T-helper 17 cell (primary cell): Measurements from ENCODE around the gene GPLD1. TPM values are rescaled to one million over a fixed set of nuclear protein-coding genes. Genes with fewer than 3 reads are reported as not detected.
"Not testable (repeated sequence)": the region's sequence is repeated elsewhere in the genome, so short reads cannot be mapped to it uniquely, and the experiment has no call there.

Source experiments
- ATAC-seq: fragments of 150-1000 bp; cut with Tn5 transposase; 2 replicates; pipeline ENCODE4 v1.10.0; 2021; ENCODE audit warnings: mild to moderate bottlenecking, moderate library complexity
- DNase-seq, 3 donors: peaks; one replicate each; pipeline versions ENCODE4 v3.0.0 to v3.0.0-alpha.2; 2020 to 2021
- H3K9me3 ChIP-seq: one replicate; pipeline ENCODE4 v1.7.0; 2013; ENCODE audit warnings: low read length, mild to moderate bottlenecking; ENCODE audit not compliant: control insufficient read depth, poor library complexity, severe bottlenecking
- H3K27ac Mint-ChIP-seq: one replicate; pipeline ENCODE4 v1.8.0; 2022; ENCODE audit warnings: mild to moderate bottlenecking, moderate library complexity, mixed read lengths
- H3K27me3 Mint-ChIP-seq: one replicate; pipeline ENCODE4 v1.8.0; 2022; ENCODE audit warnings: mixed read lengths
- H3K36me3 Mint-ChIP-seq: one replicate; pipeline ENCODE4 v1.8.0; 2022; ENCODE audit warnings: low read depth, mixed read lengths
- H3K4me1 Mint-ChIP-seq: one replicate; pipeline ENCODE4 v1.8.0; 2022; ENCODE audit warnings: mild to moderate bottlenecking, mixed read lengths
- H3K4me3 Mint-ChIP-seq: one replicate; pipeline ENCODE4 v1.8.0; 2022; ENCODE audit warnings: mild to moderate bottlenecking, moderate library complexity, mixed read lengths
- total RNA-seq, 4 donors: library from RNA in 2 of 4; stranded (reverse) in 2 of 4; gene quantifications; one replicate each; pipeline ENCODE4 v1.2.3 and lab custom pipeline; 2022 to 2026

Gene GPLD1
- total RNA-seq, 2 donors from 2014 or later, result 0.21 to 0.40 TPM

GRCh38 chr6:24414531-24414930, 74.8 kb downstream of the GPLD1 start:
- not testable (repeated sequence) for H3K36me3 Mint-ChIP-seq, H3K9me3 ChIP-seq, H3K4me3 Mint-ChIP-seq, H3K27me3 Mint-ChIP-seq, H3K4me1 Mint-ChIP-seq, ATAC-seq, H3K27ac Mint-ChIP-seq, DNase-seq

GRCh38 chr6:24412294-24412693, 77.1 kb downstream of the GPLD1 start:
- Mint-ChIP-seq H3K27ac (peak overlapping the region; percentile 43), H3K4me1 (peaks cover 5% of the 10 kb centered on the region), H3K27me3 (no peaks in the 10 kb centered on the region), H3K36me3 (peaks cover 3% of the 10 kb centered on the region), H3K4me3 (no peak overlapping the region)
- DNase-seq (no peak), ATAC-seq (no peak)
- H3K9me3 ChIP-seq, result no peaks in the 10 kb centered on the region

- DNase-seq (no peak), ATAC-seq (no peak)
- H3K36me3 Mint-ChIP-seq, result peaks cover 3% of the 10 kb centered on the region
- no peaks in the 10 kb centered on the region for H3K9me3 ChIP-seq
- peaks cover 5% of the 10 kb centered on the region for H3K4me1 Mint-ChIP-seq
- H3K4me3 Mint-ChIP-seq, result no peak overlapping the region
- H3K27me3 Mint-ChIP-seq, result no peaks in the 10 kb centered on the region
- H3K27ac Mint-ChIP-seq, result no peak overlapping the region
These were observed 78.8 kb downstream of the GPLD1 start for GRCh38 chr6:24410622-24411021.

- ATAC-seq (no peak), DNase-seq (no peak)
- Mint-ChIP-seq H3K27ac (no peak overlapping the region), H3K36me3 (peaks cover 3% of the 10 kb centered on the region), H3K4me3 (no peak overlapping the region), H3K27me3 (no peaks in the 10 kb centered on the region), H3K4me1 (peaks cover 11% of the 10 kb centered on the region)
- H3K9me3 ChIP-seq, result no peaks in the 10 kb centered on the region
These were observed 80.5 kb downstream of the GPLD1 start for GRCh38 chr6:24408719-24409410.

- Mint-ChIP-seq H3K27ac (no peak overlapping the region), H3K4me1 (peaks cover 14% of the 10 kb centered on the region), H3K4me3 (no peak overlapping the region), H3K27me3 (peaks cover 7% of the 10 kb centered on the region), H3K36me3 (no peaks in the 10 kb centered on the region)
- no peaks in the 10 kb centered on the region for H3K9me3 ChIP-seq
- no peak for ATAC-seq
- no peak for DNase-seq
These were observed 84.1 kb downstream of the GPLD1 start for GRCh38 chr6:24405262-24405661.

- Mint-ChIP-seq H3K27ac (peak overlapping the region; percentile 94), H3K4me3 (peak overlapping the region; percentile 98), H3K36me3 (no peaks in the 10 kb centered on the region), H3K4me1 (peaks cover 14% of the 10 kb centered on the region), H3K27me3 (peaks cover 23% of the 10 kb centered on the region)
- DNase-seq, result no peak
- ATAC-seq, result no peak
- H3K9me3 ChIP-seq, result no peaks in the 10 kb centered on the region
These were observed 85.9 kb downstream of the GPLD1 start for GRCh38 chr6:24403501-24403824.

- Mint-ChIP-seq H3K4me1 (peaks cover 14% of the 10 kb centered on the region), H3K4me3 (peak within 1 kb of the TSS; percentile 98), H3K27ac (peak within 1 kb of the TSS; percentile 94), H3K27me3 (peaks cover 28% of the 10 kb centered on the region), H3K36me3 (no peaks in the 10 kb centered on the region)
- peak; percentile 56 to 66 (median 64) for DNase-seq
- ATAC-seq, result peak; percentile 95
- H3K9me3 ChIP-seq, result no peaks in the 10 kb centered on the region
These were observed 86.5 kb downstream of the GPLD1 start, which contains the start of gene MRS2 for GRCh38 chr6:24402697-24403500. Gene MRS2, plus strand, starts transcription at chr6:24402936. Its CDS starts 111 bp downstream, at chr6:24403047.

- no peak for ATAC-seq
- peaks cover 14% of the 10 kb centered on the region for H3K4me1 Mint-ChIP-seq
These were observed 87.9 kb downstream of the GPLD1 start for GRCh38 chr6:24401458-24401857.

GRCh38 chr6:24400045-24401039, 89.0 kb downstream of the GPLD1 start:
- Mint-ChIP-seq H3K27me3 (peaks cover 35% of the 10 kb centered on the region), H3K4me1 (peaks cover 12% of the 10 kb centered on the region)
- not testable (repeated sequence) for H3K27ac Mint-ChIP-seq, ATAC-seq, H3K36me3 Mint-ChIP-seq, H3K9me3 ChIP-seq, H3K4me3 Mint-ChIP-seq, DNase-seq

More at GRCh38 chr6:24401458-24401857, 87.9 kb downstream of the GPLD1 start:
- H3K36me3 Mint-ChIP-seq, result no peaks in the 10 kb centered on the region
- no peak overlapping the region for H3K27ac Mint-ChIP-seq
- peaks cover 34% of the 10 kb centered on the region for H3K27me3 Mint-ChIP-seq
- peaks cover under 1% of the 10 kb centered on the region for H3K9me3 ChIP-seq
- no peak overlapping the region for H3K4me3 Mint-ChIP-seq
- DNase-seq, result no peak

GRCh38 chr6:24397631-24398030, 91.7 kb downstream of the GPLD1 start:
- DNase-seq (no peak), ATAC-seq (no peak)
- H3K9me3 ChIP-seq, result peaks cover 3% of the 10 kb centered on the region
- peaks cover 42% of the 10 kb centered on the region for H3K27me3 Mint-ChIP-seq
- H3K36me3 Mint-ChIP-seq, result no peaks in the 10 kb centered on the region
- H3K4me1 Mint-ChIP-seq, result no peaks in the 10 kb centered on the region
- H3K4me3 Mint-ChIP-seq, result no peak overlapping the region
- H3K27ac Mint-ChIP-seq, result no peak overlapping the region

- no peak for DNase-seq
- H3K9me3 ChIP-seq, result peaks cover 3% of the 10 kb centered on the region
- no peak overlapping the region for H3K27ac Mint-ChIP-seq
- H3K4me3 Mint-ChIP-seq, result no peak overlapping the region
- peaks cover 42% of the 10 kb centered on the region for H3K27me3 Mint-ChIP-seq
- no peak for ATAC-seq
- H3K4me1 Mint-ChIP-seq, result no peaks in the 10 kb centered on the region
- no peaks in the 10 kb centered on the region for H3K36me3 Mint-ChIP-seq
These were observed 92.6 kb downstream of the GPLD1 start for GRCh38 chr6:24396824-24397223.

GRCh38 chr6:24394780-24395437, 94.5 kb downstream of the GPLD1 start:
- peaks cover 3% of the 10 kb centered on the region for H3K9me3 ChIP-seq
- Mint-ChIP-seq H3K4me1 (no peaks in the 10 kb centered on the region), H3K36me3 (no peaks in the 10 kb centered on the region), H3K27ac (no peak overlapping the region), H3K27me3 (peaks cover 32% of the 10 kb centered on the region), H3K4me3 (no peak overlapping the region)
- DNase-seq (no peak), ATAC-seq (no peak)
